SK-MEL-5 (cell line): ENCODE results near the gene SLC4A1. TPM values are rescaled to one million over a fixed set of nuclear protein-coding genes. Genes with fewer than 3 reads are reported as not detected.

Experiments
- DNase-seq: peaks from one replicate; pipeline ENCODE4 v3.0.0-alpha.2; 2016; ENCODE audit warnings: low read depth, low spot score
- in situ Hi-C: cut with HindIII; loops from 2 replicates; pipeline ENCODE4 v1.10.0; 2016; ENCODE audit warnings: low sequenced_read_pairs, high pct_unique_total_duplicates, low pct_unique_long_range_greater_than_20kb
- small RNA-seq, 2 experiments: library from RNA; depleted of rRNA; stranded (forward); fragments of <200 nt; gene quantifications; one replicate each; pipeline ENCODE3, GENCODE V24; 2014
- total RNA-seq: library from RNA; depleted of rRNA; stranded (reverse); fragments of >200 nt; shearing (Covaris generic); gene quantifications from 2 replicates; pipeline ENCODE4 v1.2.3, GENCODE V29; 2014; rRNA removed

The SLC4A1 gene
- total RNA-seq, 1 experiment from 2014 or later = 0.05 TPM

GRCh38 chr17:44200478-44201155, 67.3 kb downstream of the SLC4A1 start:
- no peak for DNase-seq
- in situ Hi-C loops = no loop called here

DNA sequence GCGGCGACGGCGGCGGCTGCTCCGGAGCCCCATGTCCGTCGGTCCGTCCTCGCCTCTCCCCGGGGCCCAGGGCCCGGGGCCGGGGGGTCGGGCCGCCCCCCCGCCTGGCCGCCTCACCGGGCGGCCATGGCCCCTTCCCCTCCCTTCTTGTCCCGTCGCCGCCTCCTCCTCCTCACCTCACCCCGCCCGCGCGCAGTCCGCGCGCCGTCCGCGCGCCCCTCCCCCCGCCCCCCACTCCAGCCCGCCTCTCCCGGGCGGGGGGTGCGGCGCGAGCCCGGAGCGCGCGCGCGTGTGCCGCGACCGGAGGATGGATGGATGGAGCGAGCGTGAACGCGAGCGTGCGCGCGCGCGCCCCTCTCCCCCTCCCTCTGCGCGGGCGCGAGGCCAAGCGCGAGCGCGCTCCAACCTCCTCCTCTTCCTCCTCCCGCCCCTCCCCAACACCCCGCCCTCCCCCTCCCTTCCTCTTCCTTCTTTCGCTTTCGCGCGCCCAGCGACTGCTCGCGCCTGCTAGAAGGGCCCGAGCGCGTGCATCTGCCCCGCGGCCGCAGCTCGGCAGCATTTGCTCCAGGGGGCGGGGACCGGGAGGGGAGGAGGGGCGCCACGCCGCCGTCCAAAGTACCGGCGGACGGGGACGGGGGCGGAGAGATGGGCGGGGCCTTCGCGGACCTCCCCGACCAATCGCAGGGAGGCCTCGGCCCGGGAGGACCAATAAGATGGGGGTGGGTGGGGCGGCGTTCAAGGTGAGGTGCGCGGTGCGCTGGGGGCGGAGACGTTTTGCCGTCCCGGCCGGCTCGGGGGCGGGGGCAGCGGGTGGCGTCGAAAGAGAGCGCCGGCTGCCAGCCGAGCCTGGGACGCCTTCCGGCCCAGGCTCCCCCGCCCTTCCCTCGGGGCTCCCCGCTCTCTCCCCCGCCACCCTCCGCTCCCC, 68.1 kb downstream of the SLC4A1 start, which contains the start of gene ATXN7L3:
ATXN7L3 (minus strand) TSS at position 332 of the 925 bp plus-strand sequence. CDS start 1,814 bp downstream, outside the sequence.
- DNase-seq = peak; percentile 97
- in situ Hi-C loops = no loop called here

DNA sequence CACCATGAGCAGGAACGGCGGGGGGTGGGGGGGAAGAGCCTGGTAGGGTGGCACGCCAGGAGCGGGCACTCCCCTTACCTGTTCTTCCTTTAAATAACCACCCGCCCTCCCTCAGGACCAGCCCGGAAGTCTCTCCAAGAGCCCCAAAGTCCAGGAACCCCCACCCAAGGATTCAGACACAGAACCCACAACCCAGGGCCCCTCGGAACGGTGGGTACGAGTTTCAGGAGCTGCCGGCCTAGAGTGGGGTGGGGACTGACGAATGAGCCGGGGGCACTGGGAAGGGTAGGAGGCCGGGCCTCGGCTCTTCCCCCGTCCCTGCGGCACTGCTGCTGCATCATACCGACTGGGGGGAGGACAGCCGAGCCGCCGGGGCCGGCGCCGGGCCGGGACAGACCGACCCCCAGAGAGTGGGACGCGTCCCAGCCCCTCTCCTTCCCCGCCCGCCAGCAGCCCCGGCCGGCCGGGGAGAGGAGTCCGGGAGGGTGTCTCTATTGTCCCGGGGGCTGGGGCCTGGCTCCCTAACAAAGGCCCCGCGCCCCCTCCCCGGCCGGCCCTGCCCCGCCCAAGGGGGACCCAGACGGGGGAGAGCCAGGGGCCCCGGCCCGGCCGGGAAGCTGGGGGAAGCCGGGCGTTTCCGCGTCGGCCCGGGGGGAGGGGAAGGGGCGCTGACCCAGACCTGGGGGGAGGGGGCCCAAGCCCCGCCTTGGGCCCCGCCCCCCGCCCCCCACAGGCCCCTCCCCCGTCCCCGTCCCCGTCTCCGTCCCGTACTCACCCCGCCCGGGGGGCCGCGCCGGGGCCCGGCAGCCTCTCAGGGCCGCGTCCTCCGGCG, 69.0 kb downstream of the SLC4A1 start:
- in situ Hi-C loops = no loop called here
- DNase-seq = peak; percentile 37

Small RNAs within 50 kb of the gene (small RNA-seq; reads per million reads assigned to genes)
- 0 to 0.05 reads per million in 2 experiments for gene MIR6782
- 0 to 0.12 reads per million in 2 experiments for gene RF00012
- 0 to 1.5 reads per million in 2 experiments for gene RN7SL507P
- gene RNU6-453P = 0 reads per million in 2 experiments

Other genes starting within 250 kb of the SLC4A1 start
- gene LSM12, start 201.5 kb downstream of the SLC4A1 start, total RNA-seq = 49.2 and 49.8 TPM in 2 replicates
- 81.4 and 84.1 TPM in 2 replicates for gene G6PC3, start 197.4 kb downstream of the SLC4A1 start, total RNA-seq
- 30.6 and 33.7 TPM in 2 replicates for gene HDAC5, start 144.5 kb downstream of the SLC4A1 start, total RNA-seq
- gene HROB, start 126.2 kb downstream of the SLC4A1 start, total RNA-seq = 3.2 and 4.2 TPM in 2 replicates
- not detected in 2 replicates for gene ASB16, start 97.4 kb downstream of the SLC4A1 start, total RNA-seq
- gene TMUB2, start 81.2 kb downstream of the SLC4A1 start, total RNA-seq = 25.7 and 27.0 TPM in 2 replicates
- gene ATXN7L3, start 68.3 kb downstream of the SLC4A1 start, total RNA-seq = 28.8 and 29.9 TPM in 2 replicates
- gene UBTF, start 48.5 kb downstream of the SLC4A1 start, total RNA-seq = 52.9 and 59.1 TPM in 2 replicates
- 0.50 and 0.67 TPM in 2 replicates for gene RUNDC3A, start 40.5 kb upstream of the SLC4A1 start, total RNA-seq
- 121 and 134 TPM in 2 replicates for gene SLC25A39, start 56.7 kb upstream of the SLC4A1 start, total RNA-seq
- gene GRN, start 77.2 kb upstream of the SLC4A1 start, total RNA-seq = 197 and 275 TPM in 2 replicates
- gene FAM171A2, start 95.7 kb upstream of the SLC4A1 start, total RNA-seq = 5.0 and 5.3 TPM in 2 replicates
- gene ITGA2B, start 121.5 kb upstream of the SLC4A1 start, total RNA-seq = 0.43 TPM in 1 of 2 replicates, not detected in the other
- gene GPATCH8, start 235.3 kb upstream of the SLC4A1 start, total RNA-seq = 12.0 and 12.3 TPM in 2 replicates